ENCODE measurements around the gene SLC25A45.
"Not testable (repeated sequence)": the region's sequence is repeated elsewhere in the genome, so short reads cannot be mapped to it uniquely, and the experiment has no call there.

The SLC25A45 gene

GRCh38 chr11:65421794-65422632, 39.6 kb upstream of the SLC25A45 start:
- H3K27ac ChIP-seq: peak overlapping the region; percentile 100
- DNase-seq (ENCODE audit: low read depth, low spot score): peak; percentile 88

GRCh38 chr11:65420979-65421793, 38.7 kb upstream of the SLC25A45 start:
- peak overlapping the region; percentile 100 for H3K27ac ChIP-seq
- DNase-seq (ENCODE audit: low read depth, low spot score): peak; percentile 99

- peak overlapping the region; percentile 100 for H3K27ac ChIP-seq
- no peak for DNase-seq (ENCODE audit: low read depth, low spot score)
Observed at GRCh38 chr11:65420506-65420905, 38.1 kb upstream of the SLC25A45 start.

GRCh38 chr11:65419772-65420481, 37.5 kb upstream of the SLC25A45 start:
- peak; percentile 82 for DNase-seq (ENCODE audit: low read depth, low spot score)

DNA sequence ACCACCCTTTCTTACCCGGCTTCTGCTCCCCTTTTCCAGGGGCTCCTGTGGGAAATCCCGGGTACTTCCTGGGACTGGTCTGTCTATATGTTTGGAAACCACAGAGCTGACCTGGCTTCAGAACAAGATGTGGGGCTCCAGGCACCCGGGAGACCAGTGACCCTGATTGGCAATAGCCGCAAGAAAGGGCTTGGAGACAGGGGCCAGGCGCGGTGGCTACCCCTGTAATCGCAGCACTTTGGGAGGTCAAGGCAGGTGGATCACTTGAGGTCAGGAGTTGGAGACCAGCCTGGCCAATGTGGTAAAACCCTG, 37.0 kb upstream of the SLC25A45 start:
- H3K27ac ChIP-seq: peak overlapping the region; percentile 100
- DNase-seq (ENCODE audit: low read depth, low spot score): no peak

More at GRCh38 chr11:65419772-65420481, 37.5 kb upstream of the SLC25A45 start:
- peak overlapping the region; percentile 100 for H3K27ac ChIP-seq

DNA sequence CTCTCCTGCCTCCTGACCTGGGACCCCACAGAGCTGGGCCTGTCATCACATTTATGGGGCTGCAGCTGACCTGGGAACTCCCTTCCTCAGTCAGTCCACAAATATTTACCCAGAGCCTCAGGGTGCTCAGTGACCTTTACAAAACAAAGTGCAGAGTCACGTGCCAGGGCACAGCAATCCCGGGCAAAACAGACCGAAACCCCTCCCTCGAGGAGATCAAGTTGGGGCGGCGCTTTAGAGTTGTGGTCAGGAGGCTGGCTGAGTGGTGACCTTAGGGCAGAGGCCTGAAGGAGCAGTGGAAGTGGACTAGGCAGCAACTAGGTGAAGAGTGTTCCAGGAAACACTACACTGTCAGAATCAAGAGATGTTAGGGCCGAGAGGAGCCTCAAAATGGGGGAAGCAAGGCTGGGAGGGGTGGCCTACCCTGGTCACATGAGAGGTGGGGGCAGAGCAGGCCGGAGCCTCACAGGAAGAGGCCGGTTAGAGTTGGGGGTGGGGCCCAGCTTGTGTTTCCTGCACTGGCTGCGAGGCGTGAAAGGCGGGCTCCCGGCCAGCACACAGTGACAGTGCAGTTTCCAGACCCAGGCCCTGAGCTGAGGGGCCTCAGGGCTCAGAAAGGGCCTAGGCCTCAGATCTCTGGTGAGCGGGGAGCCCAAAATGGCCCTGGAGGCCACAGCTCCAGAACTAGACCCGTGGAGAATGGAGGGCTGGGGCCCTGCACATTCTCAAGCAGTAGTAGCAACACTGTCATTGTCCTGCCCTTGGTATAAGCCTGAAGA, 36.4 kb upstream of the SLC25A45 start:
- H3K27ac ChIP-seq: peak overlapping the region; percentile 100
- peak; percentile 82 for DNase-seq (ENCODE audit: low read depth, low spot score)

DNA sequence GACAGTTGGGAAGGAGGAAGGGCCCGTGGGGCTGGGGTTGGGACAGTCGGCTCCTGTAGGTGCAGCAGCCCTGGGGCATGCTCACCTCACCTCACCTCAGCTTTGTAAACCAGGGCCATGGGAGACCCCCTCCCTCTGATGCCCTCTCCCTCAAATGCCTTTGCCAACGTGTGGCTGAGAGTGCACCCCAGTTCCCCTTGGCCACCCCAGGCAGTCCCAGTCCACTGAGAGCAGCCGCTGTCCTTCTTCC, 35.9 kb upstream of the SLC25A45 start:
- no peak for DNase-seq (ENCODE audit: low read depth, low spot score)
- peak overlapping the region; percentile 100 for H3K27ac ChIP-seq

GRCh38 chr11:65417702-65418430, 35.4 kb upstream of the SLC25A45 start:
- H3K27ac ChIP-seq: peak overlapping the region; percentile 100
- DNase-seq (ENCODE audit: low read depth, low spot score): no peak

GRCh38 chr11:65416841-65417701, 34.6 kb upstream of the SLC25A45 start:
- DNase-seq (ENCODE audit: low read depth, low spot score): no peak
- H3K27ac ChIP-seq: peak overlapping the region; percentile 100

DNA sequence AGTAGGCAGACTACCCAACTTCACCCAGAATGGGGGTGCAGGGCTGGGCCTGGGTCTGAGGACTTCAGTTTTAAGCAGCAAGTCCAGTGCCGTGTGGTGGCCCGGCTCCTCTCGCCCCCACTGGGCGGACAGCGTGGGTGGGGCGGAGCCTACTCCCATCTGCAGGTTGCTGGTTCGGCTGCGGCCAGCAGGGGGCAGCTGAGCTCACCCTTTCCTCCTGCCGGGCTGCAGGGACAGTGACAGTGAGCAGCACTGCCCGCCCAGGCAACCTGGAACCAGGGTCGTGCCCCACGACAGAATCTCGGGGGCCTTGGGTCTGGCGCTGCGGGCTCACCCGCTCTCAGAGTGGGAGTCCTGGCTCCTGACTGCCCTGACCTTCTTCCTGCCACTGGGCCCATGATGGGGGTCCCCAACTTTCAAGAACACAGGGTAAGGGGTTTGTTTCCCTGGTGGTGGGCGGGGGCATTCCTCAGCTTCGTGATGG, 33.9 kb upstream of the SLC25A45 start:
- no peak for DNase-seq (ENCODE audit: low read depth, low spot score)
- H3K27ac ChIP-seq: peak overlapping the region; percentile 100

DNA sequence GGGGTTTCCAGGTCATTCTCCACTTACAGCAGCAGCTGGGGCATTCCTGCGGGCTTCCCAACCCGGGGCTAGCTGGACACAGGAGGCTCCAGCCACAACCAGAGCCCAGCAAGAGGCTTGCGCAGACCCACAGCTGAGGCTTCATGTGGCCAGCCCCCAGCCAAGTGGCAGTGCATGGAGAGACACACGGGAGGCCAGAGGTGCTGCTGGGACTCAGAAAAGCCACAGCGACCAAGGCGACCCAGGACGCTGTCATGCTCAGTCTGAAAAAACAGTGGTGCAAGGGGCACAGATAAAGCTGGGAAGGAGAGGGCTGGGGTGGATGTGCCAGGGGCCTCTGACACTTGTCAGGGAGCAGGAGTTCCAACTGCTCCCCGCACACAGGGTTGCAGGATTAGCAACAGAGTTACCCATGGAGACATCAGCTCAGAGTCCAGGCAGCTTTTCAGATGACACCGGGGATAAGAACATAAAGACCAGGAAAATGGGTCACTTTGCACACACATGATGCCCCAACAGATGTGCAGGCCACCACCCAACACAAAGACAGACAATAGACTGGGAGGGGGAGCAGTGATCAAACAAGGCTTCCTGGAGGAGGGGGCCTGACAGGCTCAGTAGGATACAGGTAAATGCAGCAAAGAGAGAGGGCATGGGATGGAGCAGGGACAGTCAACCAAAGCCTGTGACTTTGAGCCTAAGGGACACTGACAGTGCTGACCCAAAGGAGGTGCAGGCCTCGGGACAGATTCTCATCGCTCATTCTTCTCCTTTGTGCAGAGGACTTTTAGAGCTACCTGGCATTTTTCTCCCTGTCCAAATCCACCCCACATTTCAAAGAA, 33.3 kb upstream of the SLC25A45 start:
- no peak for DNase-seq (ENCODE audit: low read depth, low spot score)
- peak overlapping the region; percentile 100 for H3K27ac ChIP-seq

- no peak for DNase-seq (ENCODE audit: low read depth, low spot score)
- H3K27ac ChIP-seq: peak overlapping the region; percentile 100
Observed at GRCh38 chr11:65414776-65415498, 32.5 kb upstream of the SLC25A45 start.

DNA sequence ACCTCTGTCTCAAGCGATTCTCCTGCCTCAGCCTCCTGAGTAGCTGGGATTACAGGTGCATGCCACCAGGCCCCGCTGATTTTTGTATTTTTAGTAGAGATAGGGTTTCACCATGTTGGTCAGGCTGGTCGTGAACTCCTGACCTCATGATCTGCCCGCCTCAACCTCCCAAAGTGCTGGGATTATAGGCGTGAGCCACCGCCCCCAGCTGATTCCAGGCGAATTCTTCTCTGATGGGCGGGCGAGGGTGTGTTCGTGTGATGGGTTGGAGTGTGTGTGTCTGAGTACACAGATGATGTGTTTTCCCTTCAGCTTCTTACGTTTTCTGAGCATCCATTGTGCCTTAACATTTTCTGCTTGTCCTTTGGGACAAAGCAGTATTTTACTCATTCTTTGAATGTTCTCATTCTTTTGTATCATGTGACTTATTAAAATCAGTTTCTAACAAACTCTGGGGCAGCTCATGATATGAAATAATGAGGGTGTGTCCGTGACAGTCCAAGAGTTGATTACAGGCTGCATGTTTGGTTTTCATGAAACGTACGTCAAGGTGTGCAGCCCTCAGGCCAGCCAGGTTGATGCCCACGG, 30.7 kb upstream of the SLC25A45 start:
- DNase-seq (ENCODE audit: low read depth, low spot score); H3K27ac ChIP-seq: not testable (repeated sequence)

GRCh38 chr11:65412271-65413076, 30.0 kb upstream of the SLC25A45 start:
- H3K27ac ChIP-seq: no peak overlapping the region
- no peak for DNase-seq (ENCODE audit: low read depth, low spot score)

- H3K27ac ChIP-seq: no peak overlapping the region
- no peak for DNase-seq (ENCODE audit: low read depth, low spot score)
Observed at GRCh38 chr11:65411681-65412070, 29.2 kb upstream of the SLC25A45 start.

Measured in epithelial cell of prostate (primary cell).